CD4-positive, alpha-beta memory T cell (primary cell): ENCODE measurements around the gene AFF4. TPM values are rescaled to one million over a fixed set of nuclear protein-coding genes. Genes with fewer than 3 reads are reported as not detected.

ENCODE experiments used
- CTCF ChIA-PET: fragments of 350-600 bp; sonication (Branson Sonifier 250); formaldehyde crosslinking; loops from one replicate; lab custom pipeline; 2021; ENCODE audit warnings: inconsistent platforms; ENCODE audit not compliant: partially characterized antibody; lab: Charles Lee
- POLR2A ChIA-PET: fragments of 350-600 bp; sonication (Branson Sonifier 250); formaldehyde crosslinking; loops from one replicate; lab custom pipeline; 2021; ENCODE audit not compliant: partially characterized antibody; lab: Charles Lee
- DNase-seq, 5 donors: peaks; one replicate each; pipeline versions ENCODE4 v3.0.0 to v3.0.0-alpha.2; 2020 to 2022; ENCODE audit warnings: mixed read lengths in 1 of 5
- H3K27ac ChIP-seq: one replicate; pipeline ENCODE4 v1.7.0; 2013; ENCODE audit warnings: low read depth, low read length
- H3K27me3 ChIP-seq: 2 replicates; pipeline ENCODE4 v1.7.0; 2013; ENCODE audit warnings: mild to moderate bottlenecking, low read length, moderate library complexity; ENCODE audit not compliant: insufficient read depth
- H3K36me3 ChIP-seq: 2 replicates; pipeline ENCODE4 v1.7.0; 2013; ENCODE audit warnings: mild to moderate bottlenecking, low read length, moderate library complexity; ENCODE audit not compliant: insufficient read depth
- H3K4me1 ChIP-seq: 2 replicates; pipeline ENCODE4 v1.7.0; 2013; ENCODE audit warnings: mild to moderate bottlenecking, low read length, moderate library complexity; ENCODE audit not compliant: insufficient read depth
- H3K4me3 ChIP-seq, 2 donors: one replicate each; pipeline ENCODE4 v1.7.0; 2013; ENCODE audit warnings: low read length in 2 of 2, mild to moderate bottlenecking in 1 of 2
- H3K9me3 ChIP-seq, 2 donors: one replicate each; pipeline ENCODE4 v1.7.0; 2013; ENCODE audit warnings: low read length in 2 of 2, control low read depth in 1 of 2; ENCODE audit not compliant: control insufficient read depth in 1 of 2
- H3K27ac Mint-ChIP-seq, 7 donors: one replicate each; pipeline ENCODE4 v1.8.0; 2020 to 2021; ENCODE audit warnings: mixed read lengths in 7 of 7, mild to moderate bottlenecking in 6 of 7, inconsistent platforms in 3 of 7, moderate library complexity in 3 of 7
- H3K27me3 Mint-ChIP-seq, 2 donors: one replicate each; pipeline ENCODE4 v1.8.0; 2020 to 2021; ENCODE audit warnings: mixed read lengths in 2 of 2
- H3K36me3 Mint-ChIP-seq, 2 donors: one replicate each; pipeline ENCODE4 v1.8.0; 2020 to 2021; ENCODE audit warnings: mixed read lengths in 2 of 2, inconsistent platforms in 1 of 2, mild to moderate bottlenecking in 1 of 2
- H3K4me1 Mint-ChIP-seq, 4 donors: one replicate each; pipeline ENCODE4 v1.8.0; 2020 to 2021; ENCODE audit warnings: mixed read lengths in 4 of 4, mild to moderate bottlenecking in 1 of 4
- H3K4me3 Mint-ChIP-seq, 8 donors: one replicate each; pipeline ENCODE4 v1.8.0; 2020 to 2021; ENCODE audit warnings: mixed read lengths in 8 of 8, mild to moderate bottlenecking in 7 of 8, moderate library complexity in 6 of 8, inconsistent platforms in 3 of 8
- H3K9me3 Mint-ChIP-seq, 8 donors: one replicate each; pipeline ENCODE4 v1.8.0; 2020 to 2021; ENCODE audit warnings: mixed read lengths in 8 of 8, mild to moderate bottlenecking in 5 of 8, inconsistent platforms in 3 of 8, moderate library complexity in 1 of 8
- intact Hi-C: fragments of 100-400 bp; cut with micrococcal nuclease; formaldehyde crosslinking; loops from one replicate; pipeline ENCODE4 v1.15.1; 2023
- polyA plus RNA-seq, 2 donors: library from polyadenylated mRNA; unstranded; fragments of 300-500 nt; fragmentation: Illumina TruSeq; gene quantifications; one replicate each; pipeline ENCODE4 v1.2.3, GENCODE V29; 2021
- total RNA-seq, 2 experiments: library from RNA; stranded (reverse); gene quantifications; one replicate each; pipeline ENCODE4 v1.2.3, GENCODE V29; 2021

Gene AFF4
- total and polyA plus RNA-seq, 4 experiments from 2014 or later = 14.1 to 61.6 (median 42.2) TPM

DNA sequence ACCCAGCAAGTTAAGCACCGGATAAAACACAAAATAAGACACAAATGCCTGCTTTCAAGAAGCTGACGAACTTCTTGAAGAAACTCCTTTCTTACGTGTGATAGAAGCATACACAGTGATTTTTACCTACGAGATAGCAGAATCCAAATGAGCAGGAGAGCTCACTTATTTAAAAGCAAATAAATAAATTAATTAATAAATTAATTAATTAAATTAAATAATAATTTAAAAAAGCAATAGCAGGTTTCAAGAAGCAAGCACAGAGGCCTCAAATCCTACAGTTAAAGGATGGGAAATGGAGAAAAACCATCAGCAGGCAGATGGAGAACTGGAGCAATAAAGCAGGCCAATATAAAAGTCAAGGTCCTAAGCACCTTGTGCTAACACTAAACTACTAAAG is 72.6 kb downstream of the AFF4 start:
- Mint-ChIP-seq H3K4me3 (no peak overlapping the region), H3K36me3 (peaks cover 49 to 73% of the 10 kb centered on the region in 2 donors), H3K4me1 (peaks cover 0 to 2% (median under 1%) of the 10 kb centered on the region in 4 donors), H3K9me3 (no peaks in the 10 kb centered on the region), H3K27ac (no peak overlapping the region), H3K27me3 (no peaks in the 10 kb centered on the region)
- no peaks in the 10 kb centered on the region for H3K27me3 ChIP-seq
- peaks cover 71% of the 10 kb centered on the region for H3K36me3 ChIP-seq
- CTCF ChIA-PET = interaction anchor here (1.1 to 2.8 kb wide), 3 partner anchors 8 to 73 kb away, joined by 3 to 12 read pairs (median 5); partner anchors contain the start of gene SHROOM1
- intact Hi-C loops = no loop called here
- POLR2A ChIA-PET = interaction anchor here (1.4 kb wide), 1 partner anchor 25 kb away, joined by 3 read pairs; the partner anchor contains the start of genes GDF9 and UQCRQ
- H3K4me1 ChIP-seq = no peaks in the 10 kb centered on the region
- no peaks in the 10 kb centered on the region for H3K9me3 ChIP-seq
- H3K4me3 ChIP-seq = no peak overlapping the region
- no peak overlapping the region for H3K27ac ChIP-seq
- DNase-seq = no peak

DNA sequence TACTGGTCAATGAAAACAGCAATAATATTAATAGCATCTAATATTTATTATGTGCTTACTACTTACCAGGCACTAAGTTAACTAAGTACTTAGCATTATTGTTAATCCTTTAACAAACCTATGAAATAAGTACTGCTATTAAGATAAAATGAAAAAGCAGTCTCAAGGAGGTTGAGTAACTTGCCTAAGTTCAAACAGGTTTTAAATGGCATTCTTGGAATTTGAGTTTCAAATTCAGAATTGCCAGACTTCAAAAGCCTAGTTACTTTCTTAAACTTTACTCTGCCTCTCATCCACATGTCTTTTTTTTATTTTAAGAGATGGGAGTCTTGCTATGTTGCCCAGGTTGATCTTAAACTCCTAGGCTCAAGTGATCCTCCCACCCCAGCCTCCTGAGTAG is 73.9 kb downstream of the AFF4 start:
- H3K36me3 Mint-ChIP-seq = peaks cover 49 to 70% of the 10 kb centered on the region in 2 donors
- no peaks in the 10 kb centered on the region for H3K27me3 ChIP-seq
- H3K4me3 Mint-ChIP-seq = no peak overlapping the region
- H3K27ac Mint-ChIP-seq = no peak overlapping the region
- no peak for DNase-seq
- no peak overlapping the region for H3K4me3 ChIP-seq
- H3K4me1 ChIP-seq = no peaks in the 10 kb centered on the region
- no peaks in the 10 kb centered on the region for H3K27me3 Mint-ChIP-seq
- no peaks in the 10 kb centered on the region for H3K9me3 ChIP-seq
- no peaks in the 10 kb centered on the region for H3K4me1 Mint-ChIP-seq
- no peaks in the 10 kb centered on the region for H3K9me3 Mint-ChIP-seq
- ChIA-PET POLR2A (interaction anchor here (1.0 kb wide), 1 partner anchor 10 kb away, joined by 3 read pairs; no protein-coding TSS in a partner anchor), CTCF (no interaction called here)
- H3K36me3 ChIP-seq = peaks cover 58% of the 10 kb centered on the region
- H3K27ac ChIP-seq = no peak overlapping the region
- intact Hi-C loops = loop anchor here (10.0 kb wide), 1 partner anchor 365 kb away; no protein-coding TSS in a partner anchor

GRCh38 chr5:132887283-132887682 is 76.2 kb downstream of the AFF4 start:
- Histone ChIP-seq H3K9me3 (no peaks in the 10 kb centered on the region), H3K27ac (no peak overlapping the region), H3K27me3 (no peaks in the 10 kb centered on the region), H3K36me3 (peaks cover 39% of the 10 kb centered on the region), H3K4me1 (no peaks in the 10 kb centered on the region), H3K4me3 (no peak overlapping the region)
- no peak for DNase-seq
- POLR2A ChIA-PET = interaction anchor here (0.7 kb wide), 1 partner anchor 18 kb away, joined by 3 read pairs; no protein-coding TSS in a partner anchor
- no peaks in the 10 kb centered on the region for H3K27me3 Mint-ChIP-seq
- intact Hi-C loops = loop anchor here (10.0 kb wide), 1 partner anchor 362 kb away; no protein-coding TSS in a partner anchor
- peaks cover 43 to 72% of the 10 kb centered on the region in 2 donors for H3K36me3 Mint-ChIP-seq
- CTCF ChIA-PET = interaction anchor here (1.1 kb wide), 1 partner anchor 67 kb away, joined by 3 read pairs; no protein-coding TSS in a partner anchor
- no peak overlapping the region for H3K27ac Mint-ChIP-seq
- no peak overlapping the region for H3K4me3 Mint-ChIP-seq
- no peaks in the 10 kb centered on the region for H3K9me3 Mint-ChIP-seq
- H3K4me1 Mint-ChIP-seq = peaks cover 0 to 3% (median 0%) of the 10 kb centered on the region in 4 donors

- Histone ChIP-seq H3K4me1 (no peaks in the 10 kb centered on the region), H3K36me3 (peaks cover 31% of the 10 kb centered on the region), H3K9me3 (no peaks in the 10 kb centered on the region), H3K27me3 (no peaks in the 10 kb centered on the region), H3K27ac (no peak overlapping the region), H3K4me3 (no peak overlapping the region)
- Mint-ChIP-seq H3K9me3 (no peaks in the 10 kb centered on the region), H3K27ac (peak overlapping the region in 2 of 7 donors; percentile 10 to 18), H3K4me3 (no peak overlapping the region), H3K36me3 (peaks cover 37 to 70% of the 10 kb centered on the region in 2 donors), H3K27me3 (no peaks in the 10 kb centered on the region), H3K4me1 (peaks cover 0 to 3% (median 0%) of the 10 kb centered on the region in 4 donors)
- intact Hi-C loops = loop anchor here (10.0 kb wide), 1 partner anchor 361 kb away; no protein-coding TSS in a partner anchor
- DNase-seq = no peak
- ChIA-PET CTCF (interaction anchor here (1.1 kb wide), 2 partner anchors 19 to 66 kb away, joined by 3 read pairs; no protein-coding TSS in a partner anchor), POLR2A (interaction anchor here (0.7 kb wide), 1 partner anchor 17 kb away, joined by 3 read pairs; no protein-coding TSS in a partner anchor)
These were observed 77.2 kb downstream of the AFF4 start for GRCh38 chr5:132886064-132886823.

GRCh38 chr5:132884548-132884947 is 78.9 kb downstream of the AFF4 start:
- no peak overlapping the region for H3K27ac Mint-ChIP-seq
- CTCF ChIA-PET = interaction anchor here (1.6 to 4.4 kb wide), 5 partner anchors 16 to 64 kb away, joined by 5 to 42 read pairs (median 5); partner anchors contain the start of genes GDF9, SHROOM1 and UQCRQ
- peaks cover 0 to 3% (median 0%) of the 10 kb centered on the region in 4 donors for H3K4me1 Mint-ChIP-seq
- H3K27me3 ChIP-seq = no peaks in the 10 kb centered on the region
- no peaks in the 10 kb centered on the region for H3K27me3 Mint-ChIP-seq
- intact Hi-C loops = loop anchor here (10.0 kb wide), 1 partner anchor 360 kb away; no protein-coding TSS in a partner anchor
- H3K27ac ChIP-seq = no peak overlapping the region
- no peaks in the 10 kb centered on the region for H3K4me1 ChIP-seq
- POLR2A ChIA-PET = no interaction called here
- no peak overlapping the region for H3K4me3 Mint-ChIP-seq
- H3K4me3 ChIP-seq = no peak overlapping the region
- H3K9me3 Mint-ChIP-seq = no peaks in the 10 kb centered on the region
- H3K9me3 ChIP-seq = no peaks in the 10 kb centered on the region
- peaks cover 34 to 74% of the 10 kb centered on the region in 2 donors for H3K36me3 Mint-ChIP-seq
- DNase-seq = no peak
- H3K36me3 ChIP-seq = peaks cover 46% of the 10 kb centered on the region

- POLR2A ChIA-PET = interaction anchor here (0.7 to 1.8 kb wide), 3 partner anchors 9 to 54 kb away, joined by 4 to 9 read pairs (median 5); partner anchors contain the start of genes SHROOM1 and UQCRQ
These were observed 80.1 kb downstream of the AFF4 start for GRCh38 chr5:132883261-132883834.

More at GRCh38 chr5:132883261-132883834, 80.1 kb downstream of the AFF4 start:
- no peaks in the 10 kb centered on the region for H3K27me3 Mint-ChIP-seq
- intact Hi-C loops = loop anchor here (1.0 to 10.0 kb wide), 3 partner anchors 53 to 498 kb away; partner anchors contain the start of gene SHROOM1
- no peaks in the 10 kb centered on the region for H3K27me3 ChIP-seq
- DNase-seq = peak in 4 of 5 donors; percentile 24 to 33 (median 28)
- H3K36me3 Mint-ChIP-seq = peaks cover 36 to 72% of the 10 kb centered on the region in 2 donors
- H3K9me3 ChIP-seq = no peaks in the 10 kb centered on the region
- no peaks in the 10 kb centered on the region for H3K4me1 ChIP-seq
- peaks cover 0 to 3% (median 0%) of the 10 kb centered on the region in 4 donors for H3K4me1 Mint-ChIP-seq
- H3K9me3 Mint-ChIP-seq = no peaks in the 10 kb centered on the region
- peaks cover 49% of the 10 kb centered on the region for H3K36me3 ChIP-seq
- H3K27ac ChIP-seq = no peak overlapping the region
- no peak overlapping the region for H3K4me3 ChIP-seq
- CTCF ChIA-PET = interaction anchor here (1.2 to 4.4 kb wide), 16 partner anchors 9 to 497 kb away, joined by 3 to 42 read pairs (median 4); partner anchors contain the start of genes GDF9, SHROOM1 and UQCRQ
- no peak overlapping the region for H3K4me3 Mint-ChIP-seq
- peak overlapping the region in 5 of 7 donors; percentile 36 to 84 (median 76) for H3K27ac Mint-ChIP-seq
